IMR-90 (cell line): ENCODE data around the gene TMEM117. TPM values are rescaled to one million over a fixed set of nuclear protein-coding genes. Genes with fewer than 3 reads are reported as not detected.

Experiments used
- ATAC-seq: fragments of 200-7000 bp; cut with Tn5 transposase; 2 replicates; pipeline ENCODE4 v1.9.1; 2020; ENCODE audit warnings: low read depth, mild to moderate bottlenecking, moderate library complexity
- BruUV-seq: library from RNA; stranded (reverse); fragments of 400-500 nt; replicated peaks from 2 replicates; lab custom pipeline; 2021; lab: Mats Ljungman, UMichigan
- CTCF ChIA-PET: fragments of 300-600 bp; formaldehyde crosslinking; extraction: SDS; loops from one replicate; lab custom pipeline; 2021; ENCODE audit warnings: antibody characterized with exemption; lab: Yijun Ruan, JAX
- POLR2A ChIA-PET: fragments of 300-600 bp; sonication (Branson Sonifier 250); formaldehyde crosslinking; loops from one replicate; lab custom pipeline; 2022; ENCODE audit warnings: antibody characterized with exemption; ENCODE audit not compliant: unreplicated experiment; lab: Charles Lee
- DNase-seq: peaks from one replicate; pipeline ENCODE4 v3.0.0; 2013
- H2AFZ ChIP-seq: replicated peaks from 2 replicates; pipeline ENCODE3; 2013; ENCODE audit warnings: low read length, mild to moderate bottlenecking; ENCODE audit not compliant: poor library complexity
- H2AK5ac ChIP-seq: 2 replicates; pipeline ENCODE4 v1.6.1; 2013; ENCODE audit warnings: low read depth, low read length, inconsistent platforms
- H2AK9ac ChIP-seq: replicated peaks from 2 replicates; pipeline ENCODE3; 2013; ENCODE audit warnings: mild to moderate bottlenecking, low read depth, low read length, moderate library complexity; ENCODE audit not compliant: poor library complexity
- H2BK120ac ChIP-seq: 2 replicates; pipeline ENCODE4 v1.6.1; 2013; ENCODE audit warnings: low read depth, low read length, inconsistent platforms
- H2BK15ac ChIP-seq: 3 replicates; pipeline ENCODE4 v1.6.1; 2013; ENCODE audit warnings: low read depth, low read length, inconsistent platforms
- H2BK20ac ChIP-seq: 2 replicates; pipeline ENCODE4 v1.6.1; 2013; ENCODE audit warnings: low read depth, mild to moderate bottlenecking, inconsistent platforms, low read length, moderate library complexity
- H2BK5ac ChIP-seq: 2 replicates; pipeline ENCODE4 v1.6.1; 2013; ENCODE audit warnings: mild to moderate bottlenecking, low read depth, low read length, inconsistent platforms; ENCODE audit not compliant: poor library complexity, severe bottlenecking
- H3K14ac ChIP-seq: replicated peaks from 2 replicates; pipeline ENCODE4 v1.6.1; 2013; ENCODE audit warnings: low read depth, low read length, inconsistent platforms
- H3K18ac ChIP-seq: 2 replicates; pipeline ENCODE4 v1.6.1; 2013; ENCODE audit warnings: low read depth, low read length, control low read depth
- H3K23ac ChIP-seq: 2 replicates; pipeline ENCODE4 v1.6.1; 2013; ENCODE audit warnings: low read depth, low read length, inconsistent platforms
- H3K27ac ChIP-seq: 2 replicates; pipeline ENCODE4 v1.5.1; 2013; ENCODE audit warnings: mild to moderate bottlenecking, control low read depth, low read length; ENCODE audit not compliant: insufficient read depth
- H3K27me3 ChIP-seq: 2 replicates; pipeline ENCODE4 v1.6.1; 2013; ENCODE audit warnings: low read length; ENCODE audit not compliant: control insufficient read depth, insufficient read depth
- H3K36me3 ChIP-seq: 2 replicates; pipeline ENCODE4 v1.6.1; 2013; ENCODE audit warnings: low read length, mixed read lengths; ENCODE audit not compliant: control insufficient read depth, insufficient read depth
- H3K4ac ChIP-seq: 2 replicates; pipeline ENCODE4 v1.6.1; 2013; ENCODE audit warnings: low read depth, low read length, inconsistent platforms
- H3K4me1 ChIP-seq: 2 replicates; pipeline ENCODE4 v1.6.1; 2013; ENCODE audit warnings: low read length, mixed read lengths; ENCODE audit not compliant: control insufficient read depth, insufficient read depth
- H3K4me2 ChIP-seq: 2 replicates; pipeline ENCODE4 v1.6.1; 2013; ENCODE audit warnings: low read depth, mild to moderate bottlenecking, control low read depth, low read length, moderate library complexity
- H3K4me3 ChIP-seq: 2 replicates; pipeline ENCODE4 v1.5.1; 2013; ENCODE audit warnings: low read depth, mild to moderate bottlenecking, control low read depth, low read length, moderate library complexity; ENCODE audit not compliant: insufficient read depth
- H3K56ac ChIP-seq: 2 replicates; pipeline ENCODE4 v1.6.1; 2013; ENCODE audit warnings: low read length, inconsistent platforms; ENCODE audit not compliant: insufficient read depth; ENCODE audit errors: extremely low read depth
- H3K79me1 ChIP-seq, 2 experiments: 2 replicates each; pipeline ENCODE4 v1.6.1; 2013; ENCODE audit warnings: low read length in 2 of 2, inconsistent platforms in 1 of 2, low read depth in 1 of 2
- H3K9ac ChIP-seq: 2 replicates; pipeline ENCODE4 v1.6.1; 2013; ENCODE audit warnings: low read depth, low read length, control low read depth
- H3K9me1 ChIP-seq: 2 replicates; pipeline ENCODE4 v1.6.1; 2013; ENCODE audit warnings: low read length, inconsistent platforms; ENCODE audit not compliant: insufficient read depth
- H3K9me3 ChIP-seq: 2 replicates; pipeline ENCODE4 v1.6.1; 2013; ENCODE audit warnings: low read length; ENCODE audit not compliant: control insufficient read depth, insufficient read depth
- H4K20me1 ChIP-seq: 2 replicates; pipeline ENCODE4 v1.6.1; 2013; ENCODE audit warnings: low read length, inconsistent platforms; ENCODE audit not compliant: insufficient read depth
- H4K5ac ChIP-seq: 2 replicates; pipeline ENCODE4 v1.6.1; 2013; ENCODE audit warnings: mild to moderate bottlenecking, low read depth, low read length, control low read depth
- H4K8ac ChIP-seq, 2 experiments: 2 replicates each; pipeline ENCODE4 v1.6.1; 2013; ENCODE audit warnings: low read depth in 2 of 2, low read length in 2 of 2, control low read depth in 1 of 2, inconsistent platforms in 1 of 2
- H4K91ac ChIP-seq: 2 replicates; pipeline ENCODE4 v1.6.1; 2013; ENCODE audit warnings: low read depth, low read length, inconsistent platforms; ENCODE audit not compliant: insufficient read depth
- BHLHE40 ChIP-seq: fragments of 150-350 bp; IDR thresholded peaks from 2 replicates; pipeline ENCODE4 v1.6.1; 2016; ENCODE audit warnings: mild to moderate bottlenecking, low read depth, low read length
- MXI1 ChIP-seq: IDR thresholded peaks from 2 replicates; pipeline ENCODE4 v1.6.1; 2012; ENCODE audit warnings: low read depth, mild to moderate bottlenecking, low read length, moderate library complexity, borderline replicate concordance
- NFE2L2 ChIP-seq: fragments of 150-350 bp; IDR thresholded peaks from 2 replicates; pipeline ENCODE4 v1.6.1; 2016; ENCODE audit warnings: low read depth, mild to moderate bottlenecking, low read length
- POLR2A ChIP-seq: IDR thresholded peaks from 2 replicates; pipeline ENCODE4 v1.6.1; 2012; ENCODE audit warnings: mild to moderate bottlenecking, low read depth, low read length
- RCOR1 ChIP-seq: IDR thresholded peaks from 2 replicates; pipeline ENCODE4 v1.6.1; 2012; ENCODE audit warnings: mild to moderate bottlenecking, low read length, improper control_type of control experiment; ENCODE audit not compliant: insufficient replicate concordance
- WGBS, 2 experiments: methylation state at CpG; one replicate each; pipeline versions ENCODE4 v1.1.5 to v1.1.7; 2013; ENCODE audit warnings: missing lambda C conversion rate in 2 of 2; ENCODE audit not compliant: insufficient read length in 1 of 2; ENCODE audit errors: extremely low coverage in 2 of 2; 5-methylcytosine and 5-hydroxymethylcytosine counted together
- dilution Hi-C: fragments of 300-500 bp; cut with HindIII; formaldehyde crosslinking; loops from one replicate; pipeline ENCODE4 v1.14.3; 2018; ENCODE audit warnings: low sequenced_read_pairs; ENCODE audit not compliant: unreplicated experiment
- in situ Hi-C: fragments of 300-500 bp; cut with MboI; formaldehyde crosslinking; loops from 3 replicates; pipeline ENCODE4 v1.14.3; 2019; ENCODE audit warnings: low sequenced_read_pairs, inconsistent platforms, mixed read lengths
- intact Hi-C: fragments of 100-400 bp; cut with micrococcal nuclease; formaldehyde crosslinking; loops from 2 replicates; pipeline ENCODE4 v1.10.0; 2022
- polyA plus RNA-seq, 3 experiments: library from polyadenylated mRNA; depleted of rRNA; stranded (reverse); fragments of >200 nt; gene quantifications; 2 replicates each; pipeline ENCODE4 v1.2.3, GENCODE V29; 2012; ENCODE audit warnings: low replicate concordance in 1 of 3
- total RNA-seq: library from RNA; depleted of rRNA; stranded (reverse); fragments of >200 nt; gene quantifications from 2 replicates; pipeline ENCODE4 v1.2.3, GENCODE V29; 2012
- TF ChIP-seq, protein P1 (sequence below): fragments of 150-350 bp; IDR thresholded peaks from 2 replicates; pipeline ENCODE4 v1.6.1; 2017; ENCODE audit warnings: mild to moderate bottlenecking, antibody characterized with exemption, low read length, low read depth
- TF ChIP-seq, protein P2 (sequence below): conservative IDR thresholded peaks from 2 replicates; pipeline ENCODE4 v1.5.1; 2012; ENCODE audit warnings: mild to moderate bottlenecking, low read depth, low read length, improper control_type of control experiment

Gene TMEM117
- total and polyA plus RNA-seq, 2 of the 4 experiments (the other 2 are of a cell fraction), result 8.7 to 21.0 TPM

DNA sequence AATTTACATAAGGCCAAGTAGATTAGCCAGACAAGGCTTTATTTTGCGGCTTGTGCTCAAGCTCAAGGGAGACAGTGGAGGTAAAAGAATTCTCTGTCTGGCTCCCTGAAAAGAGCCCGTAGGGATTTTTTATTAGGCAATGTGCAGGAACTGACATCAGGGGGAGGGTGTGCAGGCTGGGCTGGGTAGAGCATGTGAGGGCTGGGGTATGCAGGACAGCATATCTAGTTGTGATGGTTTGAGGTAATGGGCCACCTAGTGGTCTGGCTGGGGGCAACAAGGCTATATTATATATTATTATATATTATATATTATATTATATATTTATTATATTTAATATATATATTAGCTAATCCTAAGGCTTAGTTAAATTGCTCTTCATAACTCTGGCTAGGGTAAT, 102.1 kb downstream of the TMEM117 start:
- intact Hi-C loops (no loop called here), in situ Hi-C loops (no loop called here), dilution Hi-C loops (no loop called here)
- Histone ChIP-seq H3K18ac (no peak overlapping the region), H2BK120ac (no peak overlapping the region), H2AK9ac (no peak overlapping the region), H3K23ac (no peak overlapping the region), H4K5ac (no peak overlapping the region), H3K27me3 (no peaks in the 10 kb centered on the region), H2AFZ (no peak overlapping the region), H3K4me3 (no peak overlapping the region), H3K4me1 (no peaks in the 10 kb centered on the region), H4K91ac (no peak overlapping the region), H2BK15ac (no peak overlapping the region), H3K4me2 (no peak overlapping the region), H2BK20ac (no peak overlapping the region), H3K9me3 (no peaks in the 10 kb centered on the region), H3K9me1 (no peaks in the 10 kb centered on the region; the same call in 1 of the 2 replicates), H2AK5ac (no peak overlapping the region), H4K20me1 (no peaks in the 10 kb centered on the region), H3K27ac (no peak overlapping the region), H3K56ac (no peak overlapping the region), H3K36me3 (no peaks in the 10 kb centered on the region), H3K4ac (no peak overlapping the region), H3K14ac (no peak overlapping the region), H3K9ac (no peak overlapping the region), H3K79me1 (no peaks in the 10 kb centered on the region; a peak in 1 of 4 replicates), H4K8ac (no peak overlapping the region), H2BK5ac (no peak overlapping the region)
- DNase-seq (peak; percentile 25), ATAC-seq (peak; percentile 57; the same call in 1 of the 2 replicates)
- POLR2A ChIA-PET, result no interaction called here
- TF ChIP-seq RCOR1 (no peak), BHLHE40 (no peak), NFE2L2 (no peak), MXI1 (no peak), POLR2A (no peak)
- TF ChIP-seq, protein P1, sequence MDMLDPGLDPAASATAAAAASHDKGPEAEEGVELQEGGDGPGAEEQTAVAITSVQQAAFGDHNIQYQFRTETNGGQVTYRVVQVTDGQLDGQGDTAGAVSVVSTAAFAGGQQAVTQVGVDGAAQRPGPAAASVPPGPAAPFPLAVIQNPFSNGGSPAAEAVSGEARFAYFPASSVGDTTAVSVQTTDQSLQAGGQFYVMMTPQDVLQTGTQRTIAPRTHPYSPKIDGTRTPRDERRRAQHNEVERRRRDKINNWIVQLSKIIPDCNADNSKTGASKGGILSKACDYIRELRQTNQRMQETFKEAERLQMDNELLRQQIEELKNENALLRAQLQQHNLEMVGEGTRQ, result no peak
- TF ChIP-seq, protein P2, sequence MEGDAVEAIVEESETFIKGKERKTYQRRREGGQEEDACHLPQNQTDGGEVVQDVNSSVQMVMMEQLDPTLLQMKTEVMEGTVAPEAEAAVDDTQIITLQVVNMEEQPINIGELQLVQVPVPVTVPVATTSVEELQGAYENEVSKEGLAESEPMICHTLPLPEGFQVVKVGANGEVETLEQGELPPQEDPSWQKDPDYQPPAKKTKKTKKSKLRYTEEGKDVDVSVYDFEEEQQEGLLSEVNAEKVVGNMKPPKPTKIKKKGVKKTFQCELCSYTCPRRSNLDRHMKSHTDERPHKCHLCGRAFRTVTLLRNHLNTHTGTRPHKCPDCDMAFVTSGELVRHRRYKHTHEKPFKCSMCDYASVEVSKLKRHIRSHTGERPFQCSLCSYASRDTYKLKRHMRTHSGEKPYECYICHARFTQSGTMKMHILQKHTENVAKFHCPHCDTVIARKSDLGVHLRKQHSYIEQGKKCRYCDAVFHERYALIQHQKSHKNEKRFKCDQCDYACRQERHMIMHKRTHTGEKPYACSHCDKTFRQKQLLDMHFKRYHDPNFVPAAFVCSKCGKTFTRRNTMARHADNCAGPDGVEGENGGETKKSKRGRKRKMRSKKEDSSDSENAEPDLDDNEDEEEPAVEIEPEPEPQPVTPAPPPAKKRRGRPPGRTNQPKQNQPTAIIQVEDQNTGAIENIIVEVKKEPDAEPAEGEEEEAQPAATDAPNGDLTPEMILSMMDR, result peak; percentile 30; the same call in 1 of the 2 replicates
- WGBS, 2 experiments, result 100% methylated on average over 1 of the region's 2 CpGs; no CpG with 5 or more reads in 1 of the 2 experiments
- no TSS peak for BruUV-seq
- CTCF ChIA-PET, result no interaction called here
